IPS DF 4.7 (cell line): ENCODE results near the gene PPP4C.
"Not testable (repeated sequence)": the region's sequence is repeated elsewhere in the genome, so short reads cannot be mapped to it uniquely, and the experiment has no call there.

ENCODE experiments used
- DNase-seq: peaks from one replicate; pipeline ENCODE4 v3.0.0-alpha.2; 2013; ENCODE audit warnings: low spot score; ENCODE audit errors: extremely low read depth

The PPP4C gene

DNA sequence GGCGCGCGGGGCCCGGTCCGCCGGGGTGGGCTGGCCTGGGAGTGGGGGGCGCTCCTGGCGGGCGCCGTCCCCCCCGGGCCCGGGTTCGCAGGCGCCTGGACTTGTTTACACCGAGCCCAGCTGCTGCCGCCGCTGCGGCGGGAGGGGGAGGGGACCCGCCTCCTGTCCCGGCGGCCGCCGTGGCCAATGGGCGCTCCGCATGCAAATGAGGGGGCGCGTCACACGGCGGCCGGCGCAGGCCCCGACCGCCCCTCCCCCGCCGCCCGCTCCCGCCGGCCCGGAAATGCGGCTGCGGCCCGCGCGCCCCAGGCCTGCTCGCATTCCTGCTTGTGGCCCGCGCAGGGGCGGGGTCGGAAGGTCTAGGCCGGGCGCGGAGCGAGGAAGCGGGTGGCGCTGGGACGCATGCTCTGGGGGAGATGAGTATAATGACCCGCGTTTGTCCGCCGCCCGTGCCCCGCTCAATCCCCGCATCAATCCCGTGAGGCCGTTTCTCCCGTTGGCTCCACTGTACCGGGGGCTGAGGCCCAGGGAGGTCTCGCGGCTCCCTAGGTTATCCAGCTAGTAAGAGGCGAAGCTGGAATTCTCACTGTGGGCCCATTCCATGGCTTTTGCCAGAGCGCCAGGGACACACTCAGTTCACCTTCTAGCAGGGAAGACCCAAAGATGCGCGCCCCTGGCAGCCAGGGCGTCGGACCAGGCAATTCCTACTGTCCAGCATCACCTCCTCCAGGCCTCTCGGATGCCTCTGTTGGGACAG lies 20.5 kb downstream of the PPP4C start, which contains the start of gene YPEL3:
TSS of gene YPEL3 (minus strand) at position 109 of the 757 bp plus-strand sequence. CDS start 731 bp downstream, outside the sequence.
- DNase-seq: no peak

DNA sequence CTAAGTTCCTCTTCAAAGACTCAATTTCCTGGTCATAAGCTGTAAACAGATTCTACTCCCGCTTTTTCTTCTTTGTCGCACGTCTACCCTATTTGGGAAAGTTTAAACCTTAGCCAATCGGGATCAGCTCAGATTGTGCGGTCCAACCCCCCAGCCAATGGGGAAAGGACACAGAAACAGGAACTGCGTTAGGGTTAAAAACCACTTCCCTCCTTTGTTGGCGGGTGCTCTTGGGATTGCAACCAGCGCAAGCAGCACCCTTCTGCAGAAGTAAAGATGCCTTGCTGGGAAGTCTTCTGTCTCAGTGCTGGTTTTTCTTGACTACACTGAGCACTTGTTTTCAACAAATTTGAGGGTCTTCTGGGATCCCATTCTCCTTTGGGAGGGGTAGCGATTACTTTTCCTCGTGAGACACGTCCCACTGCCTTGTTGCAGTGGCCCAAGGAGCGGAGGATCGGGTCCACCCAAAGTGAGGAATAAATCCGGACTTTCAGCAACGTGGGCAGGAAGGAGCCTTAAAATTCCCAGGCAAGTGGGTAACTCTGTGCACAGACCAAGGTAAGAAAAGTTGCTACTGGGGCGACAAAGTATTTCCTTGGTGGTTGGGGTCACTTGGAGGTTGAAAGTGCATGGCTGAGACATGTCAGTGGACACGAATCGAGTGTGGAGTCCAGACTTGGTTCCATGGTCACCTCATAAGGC lies 21.2 kb downstream of the PPP4C start:
- DNase-seq: no peak

DNA sequence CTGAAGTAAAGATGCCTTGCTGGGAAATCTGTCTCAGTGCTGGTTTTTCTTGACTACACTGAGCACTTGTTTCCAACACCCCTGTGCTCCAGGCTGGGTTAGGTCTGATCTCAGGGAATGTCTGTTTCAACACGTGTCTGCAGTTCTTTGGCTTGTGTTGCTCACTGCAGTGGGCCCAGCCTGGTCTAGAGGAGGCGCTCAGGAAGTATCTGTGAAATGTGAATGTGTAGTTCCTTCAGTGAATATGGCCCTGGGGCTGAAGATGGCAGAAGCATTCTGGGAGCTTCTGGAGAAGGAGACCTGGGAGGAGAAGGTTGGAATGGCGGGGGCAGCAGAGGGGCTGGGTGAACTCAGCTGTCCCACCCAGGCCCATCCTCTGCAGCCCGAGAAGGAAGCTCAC lies 28.3 kb downstream of the PPP4C start:
- no peak for DNase-seq

DNA sequence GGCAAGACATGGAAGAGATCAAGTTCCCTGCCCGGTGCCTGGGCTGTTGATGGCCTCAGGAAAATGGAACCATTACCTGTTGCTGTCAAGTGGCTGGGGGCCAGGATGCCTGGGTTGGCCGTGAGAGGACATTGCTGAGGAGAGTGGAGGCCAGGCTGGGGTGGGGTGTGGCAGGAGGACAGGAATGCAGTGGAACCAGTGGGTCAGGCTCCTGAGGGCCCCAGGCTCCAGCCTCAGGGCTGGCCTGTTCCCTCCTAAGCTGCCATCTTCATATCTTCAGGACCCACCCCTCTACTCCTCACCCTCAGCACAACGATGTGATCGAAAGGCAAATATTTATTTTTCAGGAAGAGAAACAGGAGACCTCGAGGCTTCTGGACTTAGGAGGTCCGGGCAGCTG lies 28.7 kb downstream of the PPP4C start:
- no peak for DNase-seq

DNA sequence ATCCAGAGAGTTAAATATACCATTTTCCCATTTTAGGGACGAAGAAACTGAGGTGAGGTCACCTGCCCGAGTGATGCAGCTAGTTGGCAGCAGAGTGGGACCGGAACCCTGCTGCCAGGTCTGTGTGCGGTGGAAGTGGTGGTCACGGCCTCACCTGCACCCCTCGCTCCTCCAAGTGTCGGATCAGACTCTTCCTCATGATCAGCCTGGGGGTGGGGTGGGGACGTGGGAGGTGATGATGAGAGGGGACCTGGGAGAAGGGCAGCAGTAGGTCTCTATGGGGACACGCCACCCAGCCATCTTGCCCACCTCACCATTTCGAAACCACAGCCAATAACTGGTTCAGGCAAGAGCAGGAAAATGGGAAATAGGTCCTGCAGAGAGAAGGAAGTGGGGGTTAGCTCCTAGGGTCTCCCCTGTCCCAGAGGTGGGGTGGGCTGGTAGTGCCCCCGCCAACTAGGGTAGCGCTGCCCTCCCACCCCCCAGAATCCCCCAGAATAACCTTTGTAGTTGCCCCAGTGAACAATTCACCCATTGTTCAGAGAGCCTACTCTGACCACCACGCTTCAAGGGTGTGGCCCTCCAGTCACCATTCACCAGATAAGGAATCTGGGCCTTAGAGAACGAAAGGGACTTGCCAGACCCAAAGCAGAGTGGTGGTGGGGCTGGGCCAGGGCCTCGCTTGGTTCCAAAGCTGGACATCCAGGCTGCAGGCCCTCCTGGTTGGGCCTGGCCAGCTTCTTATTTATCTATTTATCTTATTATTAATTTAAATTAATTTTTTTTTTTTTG lies 32.5 kb downstream of the PPP4C start:
- no peak for DNase-seq

DNA sequence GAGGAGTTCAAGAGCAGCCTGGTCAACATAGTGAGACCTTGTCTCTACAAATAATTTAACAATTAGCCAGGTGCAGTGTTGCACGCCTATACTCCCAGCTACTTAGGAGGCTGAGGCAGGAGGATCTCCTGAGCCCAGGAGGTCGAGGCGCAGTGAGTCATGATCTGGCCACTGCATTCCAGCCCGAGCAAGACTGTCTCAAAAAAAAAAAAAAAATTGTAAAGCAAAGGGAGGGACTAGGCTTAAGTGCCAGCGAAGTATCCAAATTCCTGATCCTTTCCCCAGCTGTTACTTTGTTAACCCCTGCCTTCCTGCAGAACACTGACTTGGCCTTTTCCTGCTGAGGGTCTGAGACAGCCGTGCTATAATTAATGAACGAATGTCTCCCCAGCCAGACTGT lies 34.9 kb downstream of the PPP4C start:
- no peak for DNase-seq

DNA sequence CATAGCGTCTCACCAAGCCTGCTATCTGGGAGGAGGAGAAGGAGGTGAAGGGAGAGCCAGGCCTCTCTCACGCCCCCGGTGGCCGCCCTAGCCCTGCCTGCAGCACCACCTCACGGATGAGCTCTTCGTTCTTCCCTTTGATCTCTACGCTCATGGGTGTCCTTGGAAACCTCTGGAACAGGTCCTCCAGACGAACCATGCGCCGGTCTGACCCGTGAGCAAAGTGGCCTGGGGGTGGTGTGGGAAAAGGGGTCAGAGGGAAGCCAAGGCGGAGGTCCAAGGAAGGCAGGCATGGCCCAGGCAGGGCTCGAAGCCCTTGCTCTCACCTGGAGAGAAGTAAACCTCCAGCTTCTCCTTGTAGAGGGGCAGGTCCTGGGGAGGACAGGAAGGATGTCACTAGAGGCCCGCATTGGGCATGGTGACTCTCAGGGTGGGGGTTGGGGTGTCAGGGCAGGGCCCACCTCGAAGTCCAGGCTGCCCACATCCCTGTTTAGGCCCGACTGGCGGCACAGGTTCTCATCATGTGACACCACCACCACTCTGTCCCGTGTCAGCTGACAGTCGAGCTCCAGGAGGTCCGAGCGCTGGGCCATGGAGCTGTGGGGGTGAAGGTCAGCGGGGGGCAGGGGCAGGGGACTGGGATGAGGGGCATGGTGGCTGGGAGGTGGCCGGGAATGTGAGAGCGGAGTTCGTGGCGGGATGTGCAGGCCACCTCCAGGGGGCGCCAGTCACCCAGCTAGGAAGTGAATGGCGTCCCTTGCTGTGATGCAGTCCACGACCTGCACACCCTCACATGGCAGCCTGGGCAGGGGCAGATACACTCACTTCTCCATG lies 36.6 kb downstream of the PPP4C start:
- DNase-seq: no peak

DNA sequence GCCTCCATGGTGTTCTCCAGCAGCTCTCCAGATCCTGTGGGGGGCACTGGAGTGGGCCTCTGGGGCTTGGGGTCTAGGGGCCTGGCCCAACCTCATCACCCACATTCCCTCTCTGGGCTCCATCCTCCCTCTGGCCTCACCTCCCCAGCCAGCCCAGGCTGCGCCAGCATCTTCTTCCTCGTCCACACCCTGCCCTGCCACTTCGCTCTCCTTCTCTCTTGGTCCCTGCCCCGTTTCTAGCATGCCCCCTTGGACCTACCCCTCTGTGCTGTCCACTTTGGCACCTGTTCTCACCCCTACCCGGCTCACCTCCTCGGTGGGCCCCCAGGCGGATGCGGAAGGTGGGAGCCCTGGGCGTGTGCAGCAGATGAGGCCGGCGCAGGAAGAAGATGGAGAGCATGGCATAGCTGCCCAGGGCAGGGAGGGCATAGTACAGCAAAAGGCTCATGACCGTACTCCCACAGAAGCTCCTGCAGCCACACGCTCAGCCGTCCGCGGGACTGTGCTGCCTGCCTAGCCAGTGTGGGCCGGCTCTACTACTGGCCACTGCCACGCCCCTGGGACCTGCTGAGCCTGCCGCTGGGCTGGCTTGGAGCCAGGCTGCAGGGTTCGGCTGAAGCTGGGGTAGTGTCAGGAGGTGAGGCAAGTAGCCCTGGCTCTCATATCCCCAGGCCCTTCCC lies 37.4 kb downstream of the PPP4C start, which contains the start of gene GDPD3:
TSS of gene GDPD3 (minus strand) at position 507 of the 680 bp plus-strand sequence. CDS start at position 448, 59 bp downstream.
- DNase-seq: no peak

DNA sequence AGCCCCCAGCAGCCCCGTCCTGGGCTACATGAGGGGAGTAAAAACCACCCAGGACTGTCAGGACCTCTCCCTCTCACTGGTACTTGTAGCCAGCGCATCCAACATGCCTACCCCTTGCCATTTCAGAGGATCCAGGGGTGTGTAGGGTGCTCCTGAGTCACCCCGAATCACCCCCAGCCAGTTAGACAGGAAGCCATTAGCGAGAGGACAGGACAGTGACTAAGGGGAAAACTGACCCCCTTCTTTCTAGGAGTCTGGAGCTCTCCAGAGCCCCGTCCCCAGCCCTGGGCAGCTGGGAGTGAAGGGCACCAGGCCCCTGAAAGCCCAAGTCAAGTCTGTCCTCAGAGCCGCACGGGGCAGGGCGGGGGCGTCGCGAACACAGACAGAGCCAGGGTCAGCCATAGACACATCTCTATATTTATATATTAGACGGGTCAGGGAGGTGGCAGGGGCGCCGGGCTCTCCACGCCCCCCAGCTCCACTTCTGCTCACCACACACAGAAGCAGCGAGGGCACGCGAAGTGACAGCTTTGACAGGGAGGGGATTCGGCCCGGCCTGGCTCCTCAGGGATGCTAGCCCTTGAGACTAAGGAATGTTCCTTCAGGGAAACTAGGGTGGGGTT lies 38.0 kb downstream of the PPP4C start:
- no peak for DNase-seq

DNA sequence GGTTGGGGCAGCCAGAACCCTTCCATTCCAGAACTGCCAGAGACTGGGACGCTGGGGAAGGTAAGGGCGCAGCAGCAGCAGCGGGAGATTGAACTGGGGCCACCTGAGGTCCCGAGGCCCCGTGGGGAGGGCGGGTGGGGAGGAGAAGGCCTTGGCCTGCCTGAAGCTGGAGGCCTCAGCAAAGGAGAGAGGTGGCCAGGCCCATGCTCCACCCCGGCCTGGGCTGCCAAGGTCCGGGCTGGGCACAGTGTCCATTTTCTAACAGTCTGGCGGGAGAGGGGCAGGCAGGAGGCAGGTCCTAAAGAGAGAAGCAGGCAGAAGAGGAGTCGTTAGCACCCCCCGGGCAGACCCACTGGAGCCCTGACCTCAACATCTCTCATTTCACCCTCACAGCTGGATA lies 38.6 kb downstream of the PPP4C start:
- DNase-seq: no peak

DNA sequence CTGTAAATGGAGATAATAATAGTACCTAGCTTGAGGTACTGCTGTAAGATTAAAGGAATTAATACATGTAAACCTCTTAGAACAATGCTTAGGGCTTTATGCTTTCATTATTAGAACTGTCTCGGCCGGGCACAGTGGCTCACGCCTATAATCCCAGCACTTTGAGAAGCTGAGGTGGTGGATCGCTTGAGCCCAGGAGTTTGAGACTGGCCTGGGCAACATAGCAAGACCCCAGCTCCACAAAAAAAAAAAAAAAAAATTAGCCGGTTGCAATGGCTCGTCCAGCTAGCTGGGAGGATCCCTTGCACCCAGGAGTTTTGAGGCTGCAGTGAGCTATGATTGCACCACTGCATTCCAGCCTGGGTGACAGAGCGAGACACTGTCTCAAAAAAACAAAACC lies 39.0 kb downstream of the PPP4C start:
- not testable (repeated sequence) for DNase-seq

DNA sequence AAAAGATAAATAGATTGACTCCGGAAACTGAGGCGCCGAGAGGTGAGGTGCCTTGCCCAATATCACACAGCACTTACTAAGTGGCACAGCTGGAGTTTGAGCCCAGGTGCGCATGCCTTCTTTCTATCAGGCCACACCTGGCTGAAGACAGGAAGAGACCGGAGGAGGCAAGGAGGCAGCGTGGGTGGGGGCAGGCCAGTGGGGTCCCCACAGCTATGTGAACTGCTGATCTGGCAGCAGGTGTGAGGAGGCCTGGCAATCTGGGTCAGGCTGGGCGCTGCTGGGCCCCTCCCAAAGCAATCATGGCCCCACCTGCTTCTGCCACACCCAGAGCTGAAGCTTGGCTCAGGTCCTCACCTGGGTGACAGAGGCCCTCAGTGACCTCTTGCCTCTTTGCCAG lies 39.4 kb downstream of the PPP4C start:
- no peak for DNase-seq

DNA sequence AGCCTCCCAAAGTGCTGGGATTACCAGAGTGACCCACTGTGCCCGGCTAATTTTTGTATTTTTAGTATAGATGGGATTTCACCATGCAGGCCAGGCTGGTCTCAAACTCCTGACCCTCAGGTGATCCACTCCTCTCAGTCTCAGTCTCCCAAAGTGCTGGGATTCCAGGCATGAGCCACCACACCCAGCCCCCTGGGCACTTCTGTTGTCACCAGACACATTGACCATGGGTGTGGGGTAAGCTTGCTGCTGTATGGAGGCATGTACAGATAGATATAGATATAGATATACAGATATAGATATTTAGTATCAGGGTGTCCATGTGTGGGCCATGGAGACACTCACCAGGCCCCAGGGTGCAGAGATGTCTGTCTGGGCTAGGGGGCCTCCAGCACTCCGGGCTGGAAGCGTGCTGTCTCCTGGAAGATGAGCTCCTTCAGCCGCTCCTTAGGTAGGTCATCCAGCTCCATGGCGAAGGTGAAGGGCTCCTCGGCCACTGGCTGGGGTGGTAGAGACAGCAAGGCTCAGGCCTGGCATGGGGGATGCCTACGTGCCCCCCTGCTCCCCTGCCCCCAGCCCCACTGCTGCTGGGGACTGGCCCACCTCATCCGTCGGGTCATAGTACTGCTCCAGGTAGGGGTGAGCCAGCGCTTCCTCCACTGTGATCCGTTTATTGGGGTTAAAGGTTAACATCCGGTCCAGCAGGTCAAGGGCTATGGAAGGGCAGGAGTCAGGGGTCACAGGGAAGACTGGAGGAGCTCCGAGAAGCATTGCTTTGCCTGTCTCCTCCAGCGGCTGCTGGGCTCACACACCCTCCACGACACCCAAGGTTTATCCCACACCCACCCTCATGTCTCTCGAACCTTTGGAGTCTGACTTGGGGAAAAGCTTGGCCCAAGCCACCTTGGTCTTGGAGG lies 40.8 kb downstream of the PPP4C start:
- no peak for DNase-seq

DNA sequence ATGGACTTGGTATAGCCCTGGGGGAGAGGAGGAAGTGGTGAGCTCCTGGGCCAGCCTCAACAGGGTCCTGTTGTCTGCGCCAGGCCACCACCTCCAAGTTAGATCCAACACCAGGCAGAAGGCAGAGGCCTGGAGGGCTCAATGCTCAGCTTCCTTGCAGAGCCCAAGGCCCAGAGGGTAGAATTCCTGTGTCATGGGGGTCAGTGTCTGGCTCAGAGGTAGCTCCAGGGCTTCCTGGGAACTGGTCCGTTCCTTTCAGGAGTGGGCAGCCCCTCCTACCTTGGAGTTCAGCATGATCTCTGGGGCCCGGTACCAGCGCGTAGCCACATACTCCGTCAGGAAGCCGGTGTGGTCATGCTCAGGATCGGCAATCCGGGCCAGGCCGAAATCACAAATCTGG lies 42.0 kb downstream of the PPP4C start:
- no peak for DNase-seq

DNA sequence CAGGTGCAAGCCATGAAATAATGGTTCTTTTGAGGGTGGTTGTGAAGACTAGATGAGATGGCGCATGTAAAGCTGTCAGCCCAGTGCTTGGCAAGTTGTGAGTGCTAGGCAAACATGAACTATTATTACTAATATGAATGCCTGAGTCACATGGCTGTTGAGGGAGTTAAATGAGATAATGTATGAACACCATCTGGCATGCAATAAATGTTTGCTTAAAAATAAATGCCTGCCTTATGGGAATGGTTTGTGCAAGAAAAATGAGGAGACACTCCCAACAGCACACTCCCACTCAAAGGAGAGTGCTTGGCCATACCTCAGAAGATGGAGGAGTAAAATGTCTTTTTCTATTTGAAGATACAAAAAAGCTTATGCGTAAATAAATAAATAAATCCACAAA lies 43.6 kb downstream of the PPP4C start:
- DNase-seq: no peak

DNA sequence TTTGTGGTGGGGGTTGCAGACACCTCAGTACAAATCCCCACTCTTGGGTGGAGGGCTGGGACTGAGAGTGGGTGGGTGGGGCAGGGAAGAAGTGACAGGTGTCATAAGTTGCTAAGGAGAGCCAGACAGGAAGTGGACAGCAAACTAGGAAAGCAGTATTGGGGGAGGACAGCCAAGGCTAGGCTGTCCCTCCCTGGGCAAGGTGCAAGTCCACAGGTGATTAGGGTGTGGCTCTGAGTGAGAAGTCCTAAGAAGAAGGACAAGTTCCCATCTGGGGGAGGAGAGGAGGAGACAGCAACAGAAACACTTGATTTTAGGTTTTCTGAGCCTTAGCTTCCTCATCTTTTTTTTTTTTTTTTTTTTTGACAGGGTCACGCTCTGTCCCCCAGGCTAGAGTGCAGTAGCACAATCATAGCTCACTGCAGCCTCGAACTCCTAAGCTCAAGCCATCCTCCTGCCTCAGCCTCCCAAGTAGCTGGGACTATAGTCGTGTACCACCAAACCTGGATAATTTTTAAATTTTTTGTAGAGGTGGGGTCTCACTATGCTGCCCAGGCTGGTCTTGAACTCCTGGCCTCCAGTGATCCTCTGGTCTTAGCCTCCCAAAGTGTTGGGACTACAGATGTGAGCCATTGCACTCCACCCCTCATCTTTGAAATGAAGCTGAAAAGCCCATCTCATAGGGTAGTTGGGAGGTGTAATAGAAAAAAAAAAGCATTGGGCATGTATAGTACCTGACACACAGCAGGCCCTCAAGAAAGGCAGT lies 44.7 kb downstream of the PPP4C start:
- no peak for DNase-seq

DNA sequence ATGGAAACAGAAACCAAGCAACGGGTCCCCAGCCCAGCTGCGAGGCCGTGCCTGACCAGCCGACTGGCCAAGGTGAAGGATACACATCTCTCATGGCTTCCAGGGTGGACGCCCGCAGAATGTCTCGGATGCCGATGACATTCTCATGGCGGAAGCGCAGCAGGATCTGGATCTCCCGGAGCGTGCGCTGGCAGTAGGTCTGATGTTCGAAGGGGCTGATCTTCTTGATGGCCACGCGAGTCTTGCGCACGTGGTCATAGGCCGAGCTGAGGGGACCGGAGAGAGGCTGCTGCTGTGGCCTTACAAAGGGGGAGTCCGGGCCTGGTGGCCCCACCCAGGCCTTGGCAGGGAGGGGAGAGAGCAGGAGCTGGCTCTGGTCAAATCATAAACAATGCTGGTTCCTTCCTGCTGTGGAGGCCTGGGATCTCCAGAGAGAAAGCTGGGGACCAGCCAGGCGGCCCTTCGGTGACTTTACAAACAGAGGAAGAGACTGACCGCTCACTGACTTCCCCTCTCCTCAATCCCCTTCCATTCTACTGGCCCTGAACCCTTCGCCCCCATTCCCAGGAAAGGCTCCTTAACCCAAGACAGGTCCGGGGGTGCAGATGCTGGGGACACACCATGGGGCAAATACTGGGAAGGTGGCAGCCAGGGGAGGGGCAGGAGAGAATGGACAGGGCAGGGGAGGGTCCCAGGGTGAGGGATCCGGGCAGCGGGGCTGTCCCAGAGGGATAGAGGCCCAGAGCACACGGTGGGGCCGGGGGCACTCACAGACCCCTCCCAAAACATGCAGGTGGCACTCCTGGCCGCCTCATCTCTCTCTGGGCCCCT lies 46.2 kb downstream of the PPP4C start:
- DNase-seq: no peak
